MCF 10A (cell line): ENCODE measurements around the gene TOGARAM2. TPM values are rescaled to one million over a fixed set of nuclear protein-coding genes. Genes with fewer than 3 reads are reported as not detected.
"Not testable (repeated sequence)": the region's sequence is repeated elsewhere in the genome, so short reads cannot be mapped to it uniquely, and the experiment has no call there.

Source experiments
- BruUV-seq: library from RNA; stranded (reverse); fragments of 400-500 nt; replicated peaks from 2 replicates; lab custom pipeline; 2021; lab: Mats Ljungman, UMichigan
- CTCF ChIA-PET: fragments of 300-600 bp; sonication (Branson Sonifier 250); formaldehyde crosslinking; extraction: SDS; loops from one replicate; lab custom pipeline; 2021; ENCODE audit warnings: antibody characterized with exemption, inconsistent platforms; lab: Yijun Ruan, JAX
- POLR2A ChIA-PET: fragments of 300-600, 350-650 bp; sonication (Branson Sonifier 250); formaldehyde crosslinking; extraction: SDS; loops from one replicate; lab custom pipeline; 2020; ENCODE audit warnings: antibody characterized with exemption, inconsistent platforms; lab: Yijun Ruan, JAX
- DNase-seq: peaks from one replicate; pipeline ENCODE4 v3.0.0-alpha.2; 2018; ENCODE audit not compliant: unreplicated experiment
- H3K27ac Mint-ChIP-seq: one replicate; pipeline ENCODE4 v1.8.0; 2022; ENCODE audit warnings: mild to moderate bottlenecking, low read depth, mixed read lengths; ENCODE audit not compliant: unreplicated experiment
- H3K27me3 Mint-ChIP-seq: one replicate; pipeline ENCODE4 v1.8.0; 2022; ENCODE audit warnings: mixed read lengths; ENCODE audit not compliant: insufficient read depth, unreplicated experiment
- H3K36me3 Mint-ChIP-seq: one replicate; pipeline ENCODE4 v1.8.0; 2022; ENCODE audit warnings: mild to moderate bottlenecking, moderate library complexity, mixed read lengths; ENCODE audit not compliant: insufficient read depth, unreplicated experiment
- H3K4me1 Mint-ChIP-seq: one replicate; pipeline ENCODE4 v1.8.0; 2022; ENCODE audit warnings: mixed read lengths; ENCODE audit not compliant: insufficient read depth, unreplicated experiment
- H3K4me3 Mint-ChIP-seq: one replicate; pipeline ENCODE4 v1.8.0; 2022; ENCODE audit warnings: mild to moderate bottlenecking, moderate library complexity, mixed read lengths; ENCODE audit not compliant: unreplicated experiment
- H3K9me3 Mint-ChIP-seq: one replicate; pipeline ENCODE4 v1.8.0; 2022; ENCODE audit warnings: mixed read lengths; ENCODE audit not compliant: unreplicated experiment
- intact Hi-C: fragments of 100-400 bp; cut with micrococcal nuclease; formaldehyde crosslinking; loops from 2 replicates; pipeline ENCODE4 v1.14.1; 2022
- total RNA-seq: library from RNA; stranded (reverse); gene quantifications from 2 replicates; pipeline ENCODE4 v1.2.3, GENCODE V29; 2022
- TF ChIP-seq, protein P1 (sequence below): fragments of 200-600 bp; IDR thresholded peaks from one replicate; pipeline ENCODE4 v1.8.0; 2022; ENCODE audit warnings: antibody characterized with exemption, mild to moderate bottlenecking; ENCODE audit not compliant: unreplicated experiment

Gene TOGARAM2
- total RNA-seq, 1 experiment from 2014 or later = 0.16 TPM

DNA sequence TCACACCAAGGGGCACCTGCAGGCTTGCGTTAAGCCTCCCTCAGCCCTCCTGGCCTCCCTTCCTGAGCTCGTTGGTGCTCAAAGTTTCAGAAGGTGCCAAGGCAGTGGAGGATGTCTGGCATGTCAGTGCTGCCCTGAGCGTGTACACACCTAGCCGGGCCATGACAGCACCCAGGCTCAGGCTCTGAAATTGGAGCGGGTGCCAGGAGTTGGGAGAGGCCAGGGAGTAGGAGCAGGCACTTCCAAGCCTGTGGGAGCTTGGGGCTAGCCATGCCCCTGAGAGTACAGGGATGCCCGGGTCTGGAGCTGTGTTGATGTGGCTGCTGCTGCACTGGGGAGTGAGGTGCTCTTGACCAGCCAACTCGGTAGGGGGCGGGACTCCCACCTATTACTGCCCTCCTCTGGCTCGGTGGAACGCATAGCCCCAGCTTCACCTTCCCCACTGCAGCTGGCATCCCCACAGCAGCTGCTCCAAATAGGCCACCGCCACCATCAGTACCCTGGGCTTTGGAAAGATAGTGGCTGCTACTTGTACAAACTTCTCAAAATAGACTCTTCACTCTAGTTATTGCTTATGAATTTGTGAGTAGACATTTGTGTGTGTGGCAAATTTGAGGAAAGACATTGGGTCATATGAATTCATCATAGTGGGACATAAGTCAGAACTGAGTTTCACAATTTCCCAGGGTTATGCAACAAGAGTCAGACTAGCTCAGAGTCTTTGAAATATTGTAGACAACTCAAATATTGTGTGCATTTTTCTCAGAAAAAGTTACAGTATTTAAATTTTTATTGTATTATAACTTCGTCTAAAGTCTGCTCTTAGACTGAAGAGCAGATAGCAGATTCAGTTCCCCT, 100.0 kb downstream of the TOGARAM2 start:
- intact Hi-C loops = no loop called here
- POLR2A ChIA-PET = interaction anchor here (0.5 to 1.2 kb wide), 5 partner anchors 14 to 177 kb away, joined by 3 to 5 read pairs (median 3); no protein-coding TSS in a partner anchor
- Mint-ChIP-seq H3K27me3 (no peaks in the 10 kb centered on the region), H3K4me1 (peaks cover 5% of the 10 kb centered on the region), H3K9me3 (no peaks in the 10 kb centered on the region), H3K36me3 (no peaks in the 10 kb centered on the region), H3K4me3 (no peak overlapping the region), H3K27ac (no peak overlapping the region)
- peak; percentile 57 for DNase-seq
- CTCF ChIA-PET = interaction anchor here (1.3 to 1.4 kb wide), 2 partner anchors 18 to 23 kb away, joined by 3 to 4 read pairs; no protein-coding TSS in a partner anchor
- TF ChIP-seq, protein P1, sequence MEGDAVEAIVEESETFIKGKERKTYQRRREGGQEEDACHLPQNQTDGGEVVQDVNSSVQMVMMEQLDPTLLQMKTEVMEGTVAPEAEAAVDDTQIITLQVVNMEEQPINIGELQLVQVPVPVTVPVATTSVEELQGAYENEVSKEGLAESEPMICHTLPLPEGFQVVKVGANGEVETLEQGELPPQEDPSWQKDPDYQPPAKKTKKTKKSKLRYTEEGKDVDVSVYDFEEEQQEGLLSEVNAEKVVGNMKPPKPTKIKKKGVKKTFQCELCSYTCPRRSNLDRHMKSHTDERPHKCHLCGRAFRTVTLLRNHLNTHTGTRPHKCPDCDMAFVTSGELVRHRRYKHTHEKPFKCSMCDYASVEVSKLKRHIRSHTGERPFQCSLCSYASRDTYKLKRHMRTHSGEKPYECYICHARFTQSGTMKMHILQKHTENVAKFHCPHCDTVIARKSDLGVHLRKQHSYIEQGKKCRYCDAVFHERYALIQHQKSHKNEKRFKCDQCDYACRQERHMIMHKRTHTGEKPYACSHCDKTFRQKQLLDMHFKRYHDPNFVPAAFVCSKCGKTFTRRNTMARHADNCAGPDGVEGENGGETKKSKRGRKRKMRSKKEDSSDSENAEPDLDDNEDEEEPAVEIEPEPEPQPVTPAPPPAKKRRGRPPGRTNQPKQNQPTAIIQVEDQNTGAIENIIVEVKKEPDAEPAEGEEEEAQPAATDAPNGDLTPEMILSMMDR = no peak
- BruUV-seq = no TSS peak

DNA sequence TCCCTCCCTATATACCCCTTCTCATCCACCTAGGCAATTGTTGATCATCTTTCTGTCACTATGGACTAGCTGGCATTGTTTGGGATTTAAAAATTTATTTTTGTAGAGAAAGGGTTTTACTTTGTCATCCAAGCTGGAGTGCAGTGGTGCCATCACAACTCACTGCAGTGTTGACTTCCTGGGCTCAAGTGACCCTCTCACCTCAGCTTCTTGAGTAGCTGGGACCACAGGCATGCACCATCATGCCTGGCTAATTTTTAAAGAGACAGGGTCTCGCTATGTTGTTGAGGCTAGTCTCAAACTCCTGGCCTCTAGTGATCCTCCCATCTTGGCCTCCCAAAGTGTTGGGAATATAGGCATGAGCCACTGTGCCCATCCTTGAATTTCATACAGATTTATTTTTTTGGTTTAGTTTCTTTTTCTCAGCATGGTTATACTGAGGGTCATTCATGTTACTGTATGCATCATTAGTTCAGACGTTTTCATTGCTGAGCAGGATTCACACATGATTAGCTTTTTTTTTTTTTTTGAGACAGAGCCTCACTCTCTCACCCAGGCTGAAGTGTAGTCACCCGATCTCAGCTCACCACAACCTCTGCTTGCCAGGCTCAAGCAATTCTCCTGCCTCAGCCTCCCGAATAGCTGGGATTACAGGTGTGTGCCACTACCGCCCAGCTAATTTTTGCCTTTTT, 101.9 kb downstream of the TOGARAM2 start:
- DNase-seq = no peak
- Mint-ChIP-seq H3K36me3 (no peaks in the 10 kb centered on the region), H3K27me3 (no peaks in the 10 kb centered on the region), H3K27ac (no peak overlapping the region), H3K9me3 (no peaks in the 10 kb centered on the region), H3K4me3 (no peak overlapping the region), H3K4me1 (peaks cover 5% of the 10 kb centered on the region)
- BruUV-seq = no TSS peak
- TF ChIP-seq, protein P1 = no peak
- POLR2A ChIA-PET = interaction anchor here (0.7 kb wide), 1 partner anchor 25 kb away, joined by 3 read pairs; no protein-coding TSS in a partner anchor
- CTCF ChIA-PET = interaction anchor here (0.6 kb wide), 1 partner anchor 1140 kb away, joined by 3 read pairs; no protein-coding TSS in a partner anchor
- intact Hi-C loops = no loop called here

DNA sequence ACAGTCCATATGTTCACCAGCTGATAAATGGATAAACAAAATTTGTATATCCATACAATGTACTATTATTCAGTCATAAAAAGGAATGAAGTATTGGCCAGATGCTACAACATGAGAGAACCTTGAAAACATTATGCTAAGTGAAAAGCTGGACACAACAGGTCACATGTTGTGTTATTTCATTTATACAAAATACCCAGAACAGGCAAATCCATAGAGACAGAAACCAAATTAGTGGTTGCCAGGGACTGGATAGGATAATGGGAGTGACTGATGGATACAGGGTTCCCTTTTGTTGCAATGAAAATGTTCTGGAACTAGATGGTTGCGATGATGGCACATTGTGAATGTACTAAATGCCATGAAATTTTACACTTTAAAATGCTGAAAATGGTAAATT, 103.5 kb downstream of the TOGARAM2 start:
- H3K36me3 Mint-ChIP-seq = no peaks in the 10 kb centered on the region
- H3K9me3 Mint-ChIP-seq = no peaks in the 10 kb centered on the region
- DNase-seq = no peak
- ChIA-PET CTCF (no interaction called here), POLR2A (interaction anchor here (0.9 to 1.3 kb wide), 2 partner anchors 8 to 57 kb away, joined by 3 to 4 read pairs; no protein-coding TSS in a partner anchor)
- TF ChIP-seq, protein P1 = no peak
- intact Hi-C loops = no loop called here
- no peak overlapping the region for H3K27ac Mint-ChIP-seq
- peaks cover 5% of the 10 kb centered on the region for H3K4me1 Mint-ChIP-seq
- no peaks in the 10 kb centered on the region for H3K27me3 Mint-ChIP-seq
- no TSS peak for BruUV-seq
- no peak overlapping the region for H3K4me3 Mint-ChIP-seq

DNA sequence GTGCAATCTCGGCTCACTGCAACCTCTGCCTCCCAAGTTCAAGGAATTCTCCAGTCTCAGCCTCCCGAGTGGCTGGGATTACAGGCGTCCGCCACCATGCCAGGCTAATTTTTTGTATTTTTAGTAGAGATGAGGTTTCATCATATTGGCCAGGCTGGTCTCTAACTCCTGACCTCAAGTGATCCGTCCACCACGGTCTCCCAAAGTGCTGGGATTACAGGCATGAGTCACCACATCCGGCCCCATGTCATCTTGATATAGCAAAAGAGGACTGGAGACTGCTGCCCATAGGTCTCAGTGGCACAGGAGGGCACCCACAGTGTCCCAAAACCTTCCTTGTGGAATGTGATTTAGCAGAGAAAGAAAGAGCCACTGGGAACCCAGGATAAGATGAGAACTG, 109.2 kb downstream of the TOGARAM2 start:
- H3K36me3 Mint-ChIP-seq, intact Hi-C loops, POLR2A ChIA-PET, BruUV-seq, H3K9me3 Mint-ChIP-seq, H3K27ac Mint-ChIP-seq, H3K27me3 Mint-ChIP-seq, H3K4me3 Mint-ChIP-seq, H3K4me1 Mint-ChIP-seq: not testable (repeated sequence)
- DNase-seq = peak; percentile 31
- CTCF ChIA-PET = interaction anchor here (0.8 to 1.0 kb wide), 2 partner anchors 8 to 15 kb away, joined by 3 read pairs; no protein-coding TSS in a partner anchor
